IMR-90 (cell line): ENCODE results near the gene AGAP2.

Source experiments
- BHLHE40 ChIP-seq: fragments of 150-350 bp; IDR thresholded peaks from 2 replicates; pipeline ENCODE4 v1.6.1; 2016; ENCODE audit warnings: mild to moderate bottlenecking, low read depth, low read length
- CEBPB ChIP-seq: IDR thresholded peaks from 2 replicates; pipeline ENCODE4 v1.6.1; 2012; ENCODE audit warnings: low read depth, low read length, improper control_type of control experiment
- MAZ ChIP-seq: IDR thresholded peaks from 2 replicates; pipeline ENCODE4 v1.6.1; 2012; ENCODE audit warnings: low read depth, mild to moderate bottlenecking, low read length, improper control_type of control experiment, moderate library complexity, borderline replicate concordance
- POLR2A ChIP-seq: IDR thresholded peaks from 2 replicates; pipeline ENCODE4 v1.6.1; 2012; ENCODE audit warnings: mild to moderate bottlenecking, low read depth, low read length
- RCOR1 ChIP-seq: IDR thresholded peaks from 2 replicates; pipeline ENCODE4 v1.6.1; 2012; ENCODE audit warnings: mild to moderate bottlenecking, low read length, improper control_type of control experiment; ENCODE audit not compliant: insufficient replicate concordance
- TF ChIP-seq, protein P1 (sequence below): conservative IDR thresholded peaks from 2 replicates; pipeline ENCODE4 v1.5.1; 2012; ENCODE audit warnings: mild to moderate bottlenecking, low read depth, low read length, improper control_type of control experiment

- TF ChIP-seq, protein P1, sequence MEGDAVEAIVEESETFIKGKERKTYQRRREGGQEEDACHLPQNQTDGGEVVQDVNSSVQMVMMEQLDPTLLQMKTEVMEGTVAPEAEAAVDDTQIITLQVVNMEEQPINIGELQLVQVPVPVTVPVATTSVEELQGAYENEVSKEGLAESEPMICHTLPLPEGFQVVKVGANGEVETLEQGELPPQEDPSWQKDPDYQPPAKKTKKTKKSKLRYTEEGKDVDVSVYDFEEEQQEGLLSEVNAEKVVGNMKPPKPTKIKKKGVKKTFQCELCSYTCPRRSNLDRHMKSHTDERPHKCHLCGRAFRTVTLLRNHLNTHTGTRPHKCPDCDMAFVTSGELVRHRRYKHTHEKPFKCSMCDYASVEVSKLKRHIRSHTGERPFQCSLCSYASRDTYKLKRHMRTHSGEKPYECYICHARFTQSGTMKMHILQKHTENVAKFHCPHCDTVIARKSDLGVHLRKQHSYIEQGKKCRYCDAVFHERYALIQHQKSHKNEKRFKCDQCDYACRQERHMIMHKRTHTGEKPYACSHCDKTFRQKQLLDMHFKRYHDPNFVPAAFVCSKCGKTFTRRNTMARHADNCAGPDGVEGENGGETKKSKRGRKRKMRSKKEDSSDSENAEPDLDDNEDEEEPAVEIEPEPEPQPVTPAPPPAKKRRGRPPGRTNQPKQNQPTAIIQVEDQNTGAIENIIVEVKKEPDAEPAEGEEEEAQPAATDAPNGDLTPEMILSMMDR: no peak
- TF ChIP-seq CEBPB: no peak
- no peak for TF ChIP-seq BHLHE40
- TF ChIP-seq POLR2A: no peak
- TF ChIP-seq MAZ: no peak
- no peak for TF ChIP-seq RCOR1
Measured at GRCh38 chr12:57688931-57689330, 49.6 kb downstream of the AGAP2 start.
